T-helper 9 cell (primary cell): ENCODE measurements around the gene KIF20A.
"Not testable (repeated sequence)": the region's sequence is repeated elsewhere in the genome, so short reads cannot be mapped to it uniquely, and the experiment has no call there.

ENCODE experiments used
- DNase-seq: peaks from one replicate; pipeline ENCODE4 v3.0.0-alpha.2; 2020

The KIF20A gene

GRCh38 chr5:138188626-138189025, 9.7 kb downstream of the KIF20A start:
- DNase-seq: no peak

GRCh38 chr5:138192826-138193225, 13.9 kb downstream of the KIF20A start:
- DNase-seq: no peak

GRCh38 chr5:138193859-138194258, 14.9 kb downstream of the KIF20A start:
- DNase-seq: not testable (repeated sequence)

- DNase-seq: no peak
Observed at GRCh38 chr5:138210985-138211384, 32.1 kb downstream of the KIF20A start.

GRCh38 chr5:138212828-138213160, 33.9 kb downstream of the KIF20A start:
- no peak for DNase-seq

GRCh38 chr5:138213161-138214029, 34.5 kb downstream of the KIF20A start, which contains the start of gene CDC23:
TSS of gene CDC23 (minus strand) at chr5:138213323. CDS start at chr5:138213312, 11 bp downstream.
- peak; percentile 82 for DNase-seq

GRCh38 chr5:138216799-138217198, 37.9 kb downstream of the KIF20A start:
- no peak for DNase-seq

GRCh38 chr5:138223532-138223931, 44.6 kb downstream of the KIF20A start:
- no peak for DNase-seq

GRCh38 chr5:138224712-138225111, 45.8 kb downstream of the KIF20A start:
- no peak for DNase-seq

GRCh38 chr5:138226910-138227309, 48.0 kb downstream of the KIF20A start:
- DNase-seq: no peak

GRCh38 chr5:138229387-138229786, 50.5 kb downstream of the KIF20A start:
- no peak for DNase-seq

- DNase-seq: no peak
Observed at GRCh38 chr5:138230261-138230660, 51.3 kb downstream of the KIF20A start.

GRCh38 chr5:138230981-138231589, 52.2 kb downstream of the KIF20A start:
- no peak for DNase-seq

GRCh38 chr5:138233280-138233679, 54.4 kb downstream of the KIF20A start:
- DNase-seq: no peak

- DNase-seq: no peak
Observed at GRCh38 chr5:138234651-138235050, 55.7 kb downstream of the KIF20A start.
